ENCODE results near the gene DEXI. TPM values are rescaled to one million over a fixed set of nuclear protein-coding genes. Genes with fewer than 3 reads are reported as not detected.

DEXI gene
- 43.0 and 45.1 TPM in 2 replicates for total RNA-seq

DNA sequence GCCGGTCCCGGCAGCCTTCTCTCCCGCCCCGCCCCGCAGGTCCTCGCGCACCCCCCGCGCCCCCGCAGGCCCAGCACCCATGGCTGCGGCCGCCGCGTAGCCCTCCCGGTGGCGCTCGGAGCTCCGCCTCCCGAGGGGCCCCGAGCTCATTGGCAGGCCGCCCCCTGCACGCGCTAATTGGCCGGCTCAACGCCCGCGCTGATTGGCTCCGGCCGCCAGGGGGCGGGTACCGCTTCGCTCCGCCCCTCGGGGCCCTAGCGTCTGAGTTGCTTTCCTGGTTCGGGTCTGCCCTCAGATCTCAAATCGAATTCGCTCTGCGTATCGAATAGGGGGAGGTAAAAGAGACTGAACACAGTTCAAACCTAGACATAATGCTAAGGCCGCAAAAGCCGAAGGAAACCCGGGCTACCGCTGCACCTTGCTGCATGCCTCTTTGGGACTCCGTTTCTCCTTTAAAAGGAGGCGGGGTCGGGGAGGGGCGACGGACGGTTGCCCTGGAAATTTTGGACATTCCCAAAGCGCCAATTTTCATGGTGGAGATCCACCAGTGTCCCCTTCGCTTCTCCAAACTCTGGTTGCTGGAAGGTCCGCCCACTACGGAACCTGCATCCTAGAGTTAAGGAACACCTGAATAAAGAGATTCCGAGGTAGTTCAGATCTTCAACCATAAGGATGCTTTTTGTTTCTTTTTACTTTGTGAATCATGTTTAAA is at the start of gene DEXI:
Gene DEXI (minus strand): TSS at position 117 of the 712 bp plus-strand sequence. CDS start 463 bp downstream, outside the sequence.

DNA sequence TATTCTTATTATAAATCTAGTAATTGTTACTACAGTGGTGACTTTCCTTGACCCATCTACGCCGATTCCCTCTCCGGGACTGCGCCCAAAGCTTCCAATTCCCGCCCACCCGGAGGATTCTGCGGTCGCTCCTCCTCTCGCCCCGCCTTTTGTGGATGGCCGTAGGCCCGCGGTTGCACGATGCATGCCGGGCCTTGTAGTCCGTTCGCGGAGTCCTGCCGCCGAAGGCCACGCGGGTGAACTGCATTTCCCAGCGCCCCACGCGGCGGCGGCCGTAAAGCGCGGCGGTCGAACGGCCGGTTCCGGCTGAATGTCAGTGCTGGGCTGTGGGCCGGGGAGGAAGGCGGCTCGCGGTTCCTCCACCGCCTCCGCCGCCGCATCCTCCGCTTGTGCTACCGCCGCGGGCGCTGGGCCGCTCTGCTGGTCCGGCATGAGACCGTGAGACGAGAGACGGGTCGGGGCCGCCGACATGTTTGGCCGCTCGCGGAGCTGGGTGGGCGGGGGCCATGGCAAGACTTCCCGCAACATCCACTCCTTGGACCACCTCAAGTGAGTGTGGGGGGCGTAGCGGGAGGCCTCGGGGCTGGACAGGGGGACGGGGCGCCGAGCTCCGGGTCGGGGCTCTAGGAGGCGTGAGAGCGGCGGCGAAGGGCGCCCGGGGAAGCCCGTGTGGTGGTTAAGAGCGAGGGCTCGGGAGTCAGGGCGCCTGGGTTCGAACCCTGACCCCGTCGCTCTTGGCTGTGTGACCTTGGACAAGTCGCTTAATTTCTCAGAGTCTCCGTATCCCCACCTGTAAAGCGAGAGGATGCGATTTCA is 2.2 kb upstream of the DEXI start, which contains the start of gene CLEC16A:
Gene CLEC16A (plus strand): TSS at position 316 of the 816 bp plus-strand sequence. CDS start 154 bp downstream, at position 470.

Other genes with a start within 250 kb of the DEXI start
- gene TEKT5, start 247.5 kb downstream of the DEXI start, total RNA-seq, result not detected in 2 replicates
- gene NUBP1, start 198.6 kb downstream of the DEXI start, total RNA-seq, result 15.4 and 17.6 TPM in 2 replicates
- gene TVP23A, start 123.7 kb downstream of the DEXI start, total RNA-seq, result under 0.01 TPM in 1 of 2 replicates, not detected in the other
- 4.9 and 6.8 TPM in 2 replicates for gene CIITA, start 65.3 kb downstream of the DEXI start, total RNA-seq
- gene CLEC16A, start 2.1 kb upstream of the DEXI start, total RNA-seq, result 26.7 and 27.4 TPM in 2 replicates

All from hair follicle dermal papilla cell (primary cell).